IgD-negative memory B cell (primary cell): ENCODE results near the gene RASAL2. TPM values are rescaled to one million over a fixed set of nuclear protein-coding genes. Genes with fewer than 3 reads are reported as not detected.

Experiments used
- H3K27ac Mint-ChIP-seq, 3 donors: one replicate each; pipeline ENCODE4 v1.8.0; 2020 to 2022; ENCODE audit warnings: mild to moderate bottlenecking in 3 of 3, mixed read lengths in 3 of 3, moderate library complexity in 1 of 3
- H3K27me3 Mint-ChIP-seq: one replicate; pipeline ENCODE4 v1.8.0; 2021; ENCODE audit warnings: mixed read lengths
- H3K36me3 Mint-ChIP-seq: one replicate; pipeline ENCODE4 v1.8.0; 2020; ENCODE audit warnings: mild to moderate bottlenecking, mixed read lengths
- H3K4me1 Mint-ChIP-seq, 3 donors: one replicate each; pipeline ENCODE4 v1.8.0; 2020 to 2022; ENCODE audit warnings: mixed read lengths in 3 of 3, mild to moderate bottlenecking in 1 of 3
- H3K4me3 Mint-ChIP-seq, 4 donors: one replicate each; pipeline ENCODE4 v1.8.0; 2020 to 2022; ENCODE audit warnings: mild to moderate bottlenecking in 4 of 4, mixed read lengths in 4 of 4, moderate library complexity in 3 of 4
- H3K9me3 Mint-ChIP-seq, 3 donors: one replicate each; pipeline ENCODE4 v1.8.0; 2020 to 2021; ENCODE audit warnings: mixed read lengths in 3 of 3, mild to moderate bottlenecking in 1 of 3
- polyA plus RNA-seq: library from polyadenylated mRNA; unstranded; fragments of 300-500 nt; fragmentation: Illumina TruSeq; gene quantifications from one replicate; pipeline ENCODE4 v1.2.3, GENCODE V29; 2021

The RASAL2 gene
- polyA plus RNA-seq, 1 donor from 2014 or later: 0.09 TPM

GRCh38 chr1:178521241-178521640 lies 427.3 kb downstream of the RASAL2 start:
- no peaks in the 10 kb centered on the region for H3K9me3 Mint-ChIP-seq
- H3K4me1 Mint-ChIP-seq: peaks cover 0 to 1% (median 0%) of the 10 kb centered on the region in 3 donors
- no peaks in the 10 kb centered on the region for H3K36me3 Mint-ChIP-seq
- no peak overlapping the region for H3K4me3 Mint-ChIP-seq
- no peaks in the 10 kb centered on the region for H3K27me3 Mint-ChIP-seq
- no peak overlapping the region for H3K27ac Mint-ChIP-seq

GRCh38 chr1:178527117-178527516 lies 433.2 kb downstream of the RASAL2 start:
- Mint-ChIP-seq H3K36me3 (no peaks in the 10 kb centered on the region), H3K4me1 (peaks cover 0 to 1% (median under 1%) of the 10 kb centered on the region in 3 donors), H3K27me3 (no peaks in the 10 kb centered on the region), H3K4me3 (no peak overlapping the region), H3K27ac (no peak overlapping the region), H3K9me3 (no peaks in the 10 kb centered on the region)

GRCh38 chr1:178528228-178528952 lies 434.5 kb downstream of the RASAL2 start:
- Mint-ChIP-seq H3K9me3 (no peaks in the 10 kb centered on the region), H3K27me3 (no peaks in the 10 kb centered on the region), H3K27ac (no peak overlapping the region), H3K4me3 (no peak overlapping the region), H3K36me3 (no peaks in the 10 kb centered on the region), H3K4me1 (peaks cover 3 to 7% (median 5%) of the 10 kb centered on the region in 3 donors)

GRCh38 chr1:178528953-178529335 lies 435.0 kb downstream of the RASAL2 start:
- Mint-ChIP-seq H3K27me3 (no peaks in the 10 kb centered on the region), H3K9me3 (no peaks in the 10 kb centered on the region), H3K4me1 (peaks cover 3 to 7% (median 5%) of the 10 kb centered on the region in 3 donors), H3K27ac (no peak overlapping the region), H3K36me3 (no peaks in the 10 kb centered on the region), H3K4me3 (no peak overlapping the region)

GRCh38 chr1:178529364-178530036 lies 435.6 kb downstream of the RASAL2 start:
- no peaks in the 10 kb centered on the region for H3K36me3 Mint-ChIP-seq
- H3K4me1 Mint-ChIP-seq: peaks cover 3 to 7% (median 5%) of the 10 kb centered on the region in 3 donors
- no peak overlapping the region for H3K27ac Mint-ChIP-seq
- no peak overlapping the region for H3K4me3 Mint-ChIP-seq
- H3K9me3 Mint-ChIP-seq: no peaks in the 10 kb centered on the region
- no peaks in the 10 kb centered on the region for H3K27me3 Mint-ChIP-seq

GRCh38 chr1:178530037-178530402 lies 436.1 kb downstream of the RASAL2 start:
- no peak overlapping the region for H3K4me3 Mint-ChIP-seq
- H3K36me3 Mint-ChIP-seq: no peaks in the 10 kb centered on the region
- peaks cover 3 to 7% (median 5%) of the 10 kb centered on the region in 3 donors for H3K4me1 Mint-ChIP-seq
- no peaks in the 10 kb centered on the region for H3K27me3 Mint-ChIP-seq
- H3K9me3 Mint-ChIP-seq: no peaks in the 10 kb centered on the region
- H3K27ac Mint-ChIP-seq: no peak overlapping the region

GRCh38 chr1:178530502-178530901 lies 436.6 kb downstream of the RASAL2 start:
- no peak overlapping the region for H3K27ac Mint-ChIP-seq
- no peaks in the 10 kb centered on the region for H3K9me3 Mint-ChIP-seq
- H3K4me1 Mint-ChIP-seq: peaks cover 3 to 5% (median 5%) of the 10 kb centered on the region in 3 donors
- H3K27me3 Mint-ChIP-seq: no peaks in the 10 kb centered on the region
- no peaks in the 10 kb centered on the region for H3K36me3 Mint-ChIP-seq
- no peak overlapping the region for H3K4me3 Mint-ChIP-seq

GRCh38 chr1:178531887-178532286 lies 438.0 kb downstream of the RASAL2 start:
- no peaks in the 10 kb centered on the region for H3K27me3 Mint-ChIP-seq
- H3K27ac Mint-ChIP-seq: no peak overlapping the region
- peak overlapping the region in 2 of 4 donors; percentile 8 to 65 for H3K4me3 Mint-ChIP-seq
- peaks cover 3 to 5% (median 5%) of the 10 kb centered on the region in 3 donors for H3K4me1 Mint-ChIP-seq
- H3K9me3 Mint-ChIP-seq: no peaks in the 10 kb centered on the region
- H3K36me3 Mint-ChIP-seq: no peaks in the 10 kb centered on the region

GRCh38 chr1:178532392-178532791 lies 438.5 kb downstream of the RASAL2 start:
- Mint-ChIP-seq H3K9me3 (no peaks in the 10 kb centered on the region), H3K4me3 (peak overlapping the region in 2 of 4 donors; percentile 8 to 65), H3K4me1 (peaks cover 3 to 5% (median 5%) of the 10 kb centered on the region in 3 donors), H3K36me3 (no peaks in the 10 kb centered on the region), H3K27me3 (no peaks in the 10 kb centered on the region), H3K27ac (no peak overlapping the region)

- H3K27ac Mint-ChIP-seq: no peak overlapping the region
- peaks cover 3 to 5% (median 5%) of the 10 kb centered on the region in 3 donors for H3K4me1 Mint-ChIP-seq
- H3K4me3 Mint-ChIP-seq: no peak overlapping the region
- H3K36me3 Mint-ChIP-seq: no peaks in the 10 kb centered on the region
- H3K27me3 Mint-ChIP-seq: no peaks in the 10 kb centered on the region
- H3K9me3 Mint-ChIP-seq: no peaks in the 10 kb centered on the region
These were observed 439.4 kb downstream of the RASAL2 start for GRCh38 chr1:178533121-178533946.

Other genes with a start within 250 kb of the RASAL2 start
- not detected for gene SEC16B, start 124.0 kb upstream of the RASAL2 start, polyA plus RNA-seq